Hematopoietic multipotent progenitor cell treated with erythropoietin and hydrocortisone succinate and interleukin-3 and kit ligand, for 8 days (in vitro differentiated cells): Measurements from ENCODE around the gene LTBP1.

Source experiments
- DNase-seq: peaks from one replicate; pipeline ENCODE4 v3.0.0-alpha.2; 2015

LTBP1 gene

DNA sequence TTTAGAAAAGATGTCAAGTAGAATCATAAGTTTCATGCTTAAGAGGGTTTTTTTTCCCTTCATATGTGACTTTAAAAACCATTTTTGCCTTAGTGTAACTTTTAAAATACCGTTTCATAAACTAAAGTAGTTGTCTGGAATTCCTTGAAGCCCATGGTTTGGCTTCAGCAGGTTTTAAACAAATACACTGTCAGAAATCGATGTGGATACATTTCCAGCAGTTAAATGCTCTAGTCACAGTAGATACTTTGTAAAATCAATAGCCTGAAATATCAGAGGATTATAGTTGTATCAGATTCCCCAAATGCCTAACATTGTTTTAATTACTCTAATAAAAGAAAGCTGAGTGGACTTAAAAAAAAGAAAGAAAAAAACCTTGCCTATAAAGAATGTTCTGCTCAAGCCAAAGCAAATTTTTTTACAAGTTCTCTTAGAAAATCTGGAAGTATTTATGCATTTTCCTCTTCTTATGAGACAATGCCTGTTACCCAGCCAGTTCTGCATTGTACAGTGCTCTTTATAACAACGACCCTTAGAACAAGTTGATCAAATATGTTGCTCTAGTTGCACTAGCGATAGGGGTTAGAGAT is 260.5 kb downstream of the LTBP1 start:
- DNase-seq: no peak

- no peak for DNase-seq
Measured at GRCh38 chr2:33208400-33208799, 261.6 kb downstream of the LTBP1 start.

- peak; percentile 56 for DNase-seq
Measured at GRCh38 chr2:33209976-33210375, 263.2 kb downstream of the LTBP1 start.

DNA sequence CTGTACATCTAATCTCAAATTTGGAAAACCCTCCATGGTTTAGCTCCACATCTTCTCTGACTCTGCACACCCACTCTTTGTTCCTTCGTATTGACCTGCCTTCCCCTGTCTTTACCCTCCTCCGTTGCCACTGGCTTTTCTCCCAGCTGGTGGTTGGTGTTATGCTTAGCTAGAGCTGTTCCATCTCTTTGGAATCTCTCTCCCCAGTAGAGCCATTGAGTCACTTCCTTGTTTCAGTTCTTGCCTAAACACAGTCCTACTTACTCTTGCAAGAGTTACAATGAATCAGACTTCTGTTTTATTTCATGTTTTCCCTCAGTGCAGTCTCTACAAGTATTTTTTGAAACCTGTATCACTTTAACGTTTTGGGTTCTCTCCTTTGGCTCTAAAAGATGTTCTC is 263.9 kb downstream of the LTBP1 start:
- DNase-seq: no peak

DNA sequence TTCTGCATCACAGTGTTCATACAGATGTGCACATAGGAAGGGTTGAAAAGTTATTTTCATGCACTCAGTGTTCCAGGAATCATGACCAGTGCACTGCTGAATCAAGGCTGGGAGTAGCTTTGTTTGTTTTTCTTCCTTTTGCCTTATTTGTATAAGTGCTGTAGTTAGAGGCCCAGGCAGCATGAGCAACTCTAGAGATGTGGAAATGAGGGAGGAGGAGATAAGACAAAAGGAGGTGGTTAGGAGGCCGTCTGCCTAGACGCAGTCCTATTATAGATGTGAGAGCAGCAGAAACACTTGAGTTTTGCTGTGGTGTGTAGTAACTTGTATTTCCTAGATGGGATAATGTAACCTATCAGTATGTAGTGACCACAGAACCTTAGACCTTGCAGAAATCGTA is 265.4 kb downstream of the LTBP1 start:
- DNase-seq: peak; percentile 55

DNA sequence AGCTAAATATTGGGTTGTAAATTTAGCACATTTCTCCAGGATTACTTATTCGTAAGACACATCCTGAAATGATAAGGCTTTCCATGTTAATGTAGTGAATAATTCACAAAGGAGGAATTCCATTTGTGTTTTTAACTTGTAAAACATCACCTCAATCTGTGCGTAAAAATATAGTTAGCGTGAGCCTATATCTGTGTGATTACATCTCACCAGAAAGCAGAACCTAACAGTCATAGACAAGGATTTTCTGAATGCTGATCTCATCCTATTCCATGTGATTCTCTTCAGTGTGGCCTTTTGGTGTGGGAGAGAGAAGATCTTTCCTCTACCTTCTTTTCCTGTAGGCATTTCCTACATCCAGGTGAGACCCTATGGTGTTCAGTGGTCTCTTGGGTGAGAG is 266.5 kb downstream of the LTBP1 start:
- no peak for DNase-seq

DNA sequence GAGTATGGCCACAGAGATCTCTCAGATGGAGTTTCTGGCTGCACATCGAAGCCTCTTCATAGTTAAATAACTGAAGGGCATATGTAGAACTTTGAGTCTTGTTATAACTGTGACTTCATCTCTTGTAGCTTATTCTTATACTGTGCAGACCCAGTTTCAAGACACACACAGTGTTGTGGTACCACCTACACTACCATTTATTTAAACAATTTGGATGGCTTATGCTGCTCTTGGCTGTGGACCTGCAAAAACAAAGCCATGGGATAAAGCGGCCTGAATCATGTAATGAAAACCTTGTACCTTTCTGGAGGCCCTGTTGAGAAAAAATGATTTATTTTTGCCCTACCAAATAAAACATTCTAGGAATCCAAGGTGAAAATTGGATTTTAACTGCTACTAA is 266.9 kb downstream of the LTBP1 start:
- no peak for DNase-seq

DNA sequence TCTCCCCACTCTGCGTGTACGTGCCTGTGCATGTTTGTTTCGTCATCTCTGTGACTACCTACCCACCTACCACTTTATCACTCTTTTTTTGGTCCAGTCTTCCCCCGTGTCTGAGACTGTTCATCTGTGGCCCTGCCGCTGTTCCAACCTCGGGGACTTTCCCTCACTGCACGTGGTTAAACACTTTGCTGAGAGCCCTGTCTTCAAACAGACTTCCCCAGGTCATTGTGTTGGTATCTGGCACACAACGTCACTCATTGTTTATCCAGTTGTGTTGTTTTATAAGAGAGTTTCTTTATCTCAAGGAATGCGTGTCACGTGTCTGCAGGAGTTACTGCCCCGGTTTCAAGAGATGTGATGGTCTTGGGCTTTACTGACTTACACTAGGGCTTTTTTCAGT is 267.7 kb downstream of the LTBP1 start:
- no peak for DNase-seq

DNA sequence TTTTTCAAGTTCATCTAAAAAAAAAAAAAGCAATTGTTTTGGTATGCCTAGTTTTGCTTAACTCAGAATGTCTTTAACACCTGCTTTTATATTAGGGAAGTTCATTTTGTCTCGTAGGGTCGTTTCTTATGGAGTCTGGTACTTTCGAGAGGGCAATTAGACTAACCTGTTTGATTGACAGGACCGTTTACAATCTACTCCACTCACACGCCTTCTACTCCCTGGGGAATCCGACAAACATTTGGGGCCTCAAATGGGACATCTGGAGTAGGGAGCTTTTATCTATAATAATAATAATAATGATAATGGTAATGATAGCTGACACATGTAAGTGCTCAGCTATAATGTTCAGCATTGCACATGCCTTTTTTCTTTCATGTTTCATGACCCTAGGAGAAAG is 268.1 kb downstream of the LTBP1 start:
- DNase-seq: no peak

DNA sequence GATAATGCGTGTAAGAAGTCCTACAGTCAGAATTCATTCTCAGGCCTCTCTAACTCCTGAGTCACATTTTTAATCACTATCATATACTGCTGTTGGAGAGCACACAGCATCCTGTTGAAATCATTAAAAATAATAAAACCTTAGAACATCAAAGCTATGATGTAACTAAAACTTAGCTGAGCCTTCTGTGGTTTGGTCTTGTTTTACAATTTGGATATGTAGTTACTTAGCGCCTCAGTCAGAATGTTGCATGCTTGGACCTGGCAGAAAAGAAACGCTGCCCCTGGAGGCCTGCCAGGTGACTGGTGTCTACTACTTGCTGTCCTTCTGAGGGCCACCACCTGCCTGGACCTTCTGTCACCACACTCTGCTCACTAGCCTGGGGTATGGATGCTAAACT is 268.5 kb downstream of the LTBP1 start:
- DNase-seq: no peak

DNA sequence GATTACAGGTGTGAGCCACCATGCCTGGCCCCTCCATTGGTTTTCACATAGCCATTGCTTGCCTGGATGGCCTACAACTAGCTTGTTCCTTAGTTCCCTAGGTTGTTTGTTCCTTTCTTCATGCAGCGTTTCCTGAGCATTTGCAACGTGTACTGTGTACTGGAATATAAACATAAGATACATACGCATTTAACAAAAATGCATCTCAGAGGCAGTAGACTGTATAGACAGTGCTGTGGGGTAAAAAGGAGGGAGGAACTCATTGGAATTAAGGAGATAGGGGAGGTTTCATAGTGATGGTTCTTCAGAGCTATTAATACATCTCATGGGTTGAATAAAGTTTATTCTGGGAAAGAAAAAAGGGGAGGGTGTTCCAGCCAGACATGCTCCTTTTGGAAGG is 269.2 kb downstream of the LTBP1 start:
- no peak for DNase-seq

DNA sequence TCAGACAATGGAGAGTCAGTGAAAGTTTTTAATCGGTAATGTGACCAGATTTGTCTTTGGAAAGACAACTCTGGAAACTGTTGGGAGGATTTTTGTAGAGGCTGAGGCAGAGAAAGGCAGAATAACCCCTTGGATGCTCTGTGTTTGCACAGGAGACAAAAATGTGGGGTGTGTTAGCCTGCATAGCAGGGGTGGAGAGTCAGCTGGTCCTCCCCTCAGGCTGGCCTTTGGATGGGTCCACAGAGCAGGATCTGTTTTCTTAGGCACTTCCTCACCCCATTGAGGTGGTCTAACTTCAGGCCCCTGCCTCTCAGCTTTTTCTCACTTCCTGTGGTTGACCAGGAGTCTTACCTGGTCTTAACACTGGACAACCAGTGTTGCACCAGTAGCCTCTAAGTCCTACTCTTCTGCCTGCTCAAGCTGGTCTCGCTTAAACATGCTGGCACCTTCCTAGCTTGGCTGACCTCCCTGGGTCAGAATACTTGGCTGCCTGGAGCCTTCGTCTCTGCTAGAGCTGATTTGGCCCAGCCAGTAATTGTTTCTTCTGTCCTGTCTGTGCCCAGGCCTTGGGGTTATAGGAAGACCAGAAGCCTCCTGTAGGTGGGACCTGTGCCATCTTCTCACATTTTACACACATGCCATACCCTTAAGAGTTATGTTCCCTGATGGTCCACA is 269.9 kb downstream of the LTBP1 start:
- no peak for DNase-seq

DNA sequence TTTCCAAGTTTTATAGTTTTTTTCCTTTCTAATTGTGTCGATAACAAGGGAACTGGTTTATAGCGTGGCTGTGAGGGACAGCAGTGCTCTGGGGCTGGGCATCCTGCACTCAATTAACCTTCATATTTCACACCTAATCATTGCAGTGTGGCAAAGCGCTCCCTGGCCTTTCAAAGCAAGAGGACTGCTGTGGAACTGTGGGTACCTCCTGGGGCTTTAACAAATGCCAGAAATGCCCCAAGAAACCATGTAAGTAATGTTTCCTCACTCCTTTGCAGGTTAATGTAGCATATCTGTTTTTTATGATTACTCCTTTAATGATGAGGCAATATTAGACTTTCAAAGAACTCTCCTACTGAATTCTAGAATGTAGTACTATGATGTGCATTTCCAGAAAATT is 270.7 kb downstream of the LTBP1 start:
- DNase-seq: no peak

- DNase-seq: no peak
Measured at GRCh38 chr2:33219114-33219513, 272.4 kb downstream of the LTBP1 start.

DNA sequence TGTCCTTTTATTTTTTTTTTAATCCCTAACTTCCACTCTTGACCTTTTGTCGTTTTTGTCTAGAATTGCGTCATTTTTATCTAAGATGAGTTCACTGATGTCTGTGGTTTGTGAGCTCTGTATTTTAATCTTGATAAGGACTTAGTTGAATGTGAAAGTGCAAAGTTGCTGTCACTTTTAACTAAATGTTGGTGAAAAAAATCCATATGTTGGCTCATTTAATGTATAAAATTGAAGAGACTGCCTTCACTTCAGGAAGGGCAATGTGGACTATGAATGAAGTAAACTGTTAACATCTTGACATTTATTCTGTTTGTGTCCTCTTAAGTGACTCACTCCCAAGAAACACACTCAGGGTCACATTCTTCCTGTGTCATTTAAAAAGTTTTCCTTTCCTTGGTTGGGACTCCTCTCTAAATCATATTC is 273.1 kb downstream of the LTBP1 start:
- no peak for DNase-seq

GRCh38 chr2:33220533-33220932 is 273.8 kb downstream of the LTBP1 start:
- no peak for DNase-seq

- no peak for DNase-seq
Measured at GRCh38 chr2:33221046-33221784, 274.5 kb downstream of the LTBP1 start.

- no peak for DNase-seq
Measured at GRCh38 chr2:33222309-33222708, 275.6 kb downstream of the LTBP1 start.

DNA sequence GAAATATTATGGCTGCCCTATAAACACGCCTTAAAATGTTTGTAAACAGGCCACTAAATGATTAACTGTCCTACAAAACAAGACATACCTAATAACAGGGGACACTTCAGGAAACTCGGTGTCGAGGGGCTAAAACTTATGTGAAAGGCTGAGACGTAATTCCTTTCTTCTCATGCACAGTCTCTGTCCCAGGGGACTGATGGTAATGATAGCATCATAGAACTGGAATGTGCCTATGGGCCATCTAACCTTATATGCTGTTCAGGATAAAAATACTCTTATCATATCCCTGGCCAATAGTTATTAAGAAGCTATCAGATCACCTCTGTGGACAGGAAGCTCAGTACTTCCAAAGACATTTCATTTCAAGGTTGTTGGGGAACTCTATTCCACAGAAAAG is 277.1 kb downstream of the LTBP1 start:
- no peak for DNase-seq

GRCh38 chr2:33225350-33225749 is 278.6 kb downstream of the LTBP1 start:
- no peak for DNase-seq

- DNase-seq: peak; percentile 14
Measured at GRCh38 chr2:33226546-33226945, 279.8 kb downstream of the LTBP1 start.

DNA sequence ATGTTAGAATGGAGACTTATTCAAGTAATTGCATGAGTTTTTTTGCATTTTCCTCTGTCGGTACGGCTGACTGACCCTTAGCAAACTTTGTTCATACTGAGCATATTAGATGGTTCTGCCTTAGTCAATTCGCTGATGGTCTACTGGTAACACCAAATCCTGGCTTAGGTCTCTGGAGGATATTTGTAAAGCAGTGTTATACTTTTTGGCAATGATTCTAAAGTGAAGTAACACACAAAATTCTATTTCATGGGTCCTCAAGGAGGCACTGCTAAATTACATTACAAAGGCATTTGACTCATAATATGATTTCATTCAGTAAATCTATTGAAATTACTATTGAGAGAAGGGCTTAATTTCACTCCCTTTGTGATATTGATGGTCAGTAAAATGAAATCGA is 282.9 kb downstream of the LTBP1 start:
- no peak for DNase-seq

GRCh38 chr2:33230195-33230594 is 283.4 kb downstream of the LTBP1 start:
- DNase-seq: no peak

DNA sequence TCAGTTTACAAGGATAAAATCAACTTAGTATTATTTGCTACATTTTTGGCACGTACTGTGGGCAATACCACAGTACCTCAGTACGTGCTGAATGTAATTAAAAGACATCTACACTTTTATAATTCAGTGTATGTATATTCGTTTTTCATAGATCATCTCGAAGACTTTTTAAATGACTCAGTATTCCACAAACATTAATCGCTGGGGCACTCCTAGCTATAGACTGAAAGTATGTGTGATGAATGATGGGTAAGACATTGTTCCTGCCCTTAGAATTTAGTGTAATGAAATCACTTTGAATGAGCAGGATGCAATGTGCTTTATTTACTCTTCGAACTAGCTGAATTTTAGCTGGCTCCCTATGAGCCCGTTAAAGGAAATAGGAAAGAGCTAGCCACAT is 284.1 kb downstream of the LTBP1 start:
- DNase-seq: no peak
